ENCODE results near the gene ARHGEF35.
"Not testable (repeated sequence)": the region's sequence is repeated elsewhere in the genome, so short reads cannot be mapped to it uniquely, and the experiment has no call there.

Gene ARHGEF35

DNA sequence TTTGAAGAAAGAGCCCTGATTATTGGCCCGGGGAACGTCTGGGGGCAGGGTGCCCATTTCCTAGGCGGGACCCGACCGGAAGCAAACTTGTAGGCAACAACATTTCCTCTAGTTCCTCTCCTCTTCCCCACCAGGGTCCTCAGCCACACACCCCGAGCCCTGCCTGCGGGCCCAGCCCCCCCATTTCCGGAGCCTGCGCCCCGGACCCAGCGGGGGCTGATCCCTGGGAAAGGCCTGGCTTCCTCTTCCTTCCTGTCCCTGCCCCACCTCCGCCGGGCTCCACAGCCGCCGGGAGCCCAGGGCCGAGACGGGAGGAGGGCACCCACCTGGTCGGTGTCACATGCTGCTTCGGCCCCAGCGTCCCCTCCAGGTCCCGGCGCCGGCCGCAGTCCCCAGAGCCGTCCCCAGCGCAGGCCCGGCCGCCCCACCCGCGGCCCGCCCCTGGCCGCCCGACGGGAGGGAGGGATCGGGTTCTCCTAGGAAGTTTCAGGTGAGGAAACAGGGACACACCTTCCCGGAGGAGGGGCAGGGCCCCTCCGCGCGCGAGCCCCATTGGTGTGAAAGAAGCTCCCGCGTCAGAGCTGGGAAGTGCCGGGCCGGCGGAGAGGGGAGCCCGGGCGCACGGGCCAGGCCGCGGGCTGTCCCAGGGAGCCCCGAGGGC, at the start of gene ARHGEF35:
TSS of gene ARHGEF35 (minus strand) at position 622 of the 661 bp plus-strand sequence. CDS start 7,450 bp downstream, outside the sequence.
- not testable (repeated sequence) for DNase-seq (ENCODE audit: low spot score)

DNA sequence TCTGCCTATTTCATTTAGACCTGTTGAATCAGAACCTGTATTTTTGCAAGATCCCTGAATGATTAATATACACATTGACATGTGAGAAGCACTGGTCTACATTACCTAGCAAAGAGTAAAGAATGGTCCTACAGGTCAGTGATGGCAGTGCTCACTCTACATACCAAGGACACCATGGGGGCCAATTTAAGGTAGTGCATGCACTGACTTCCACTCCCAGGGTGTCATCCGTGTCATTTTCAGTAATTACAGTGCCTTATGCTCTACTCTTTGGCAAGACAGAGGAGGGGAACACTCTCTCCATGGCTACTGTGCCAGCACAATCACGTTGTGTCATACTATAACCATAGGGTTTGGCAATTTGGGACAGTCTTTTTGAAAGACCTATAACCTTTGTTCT, 49.7 kb upstream of the ARHGEF35 start:
- DNase-seq (ENCODE audit: low spot score), result not testable (repeated sequence)

DNA sequence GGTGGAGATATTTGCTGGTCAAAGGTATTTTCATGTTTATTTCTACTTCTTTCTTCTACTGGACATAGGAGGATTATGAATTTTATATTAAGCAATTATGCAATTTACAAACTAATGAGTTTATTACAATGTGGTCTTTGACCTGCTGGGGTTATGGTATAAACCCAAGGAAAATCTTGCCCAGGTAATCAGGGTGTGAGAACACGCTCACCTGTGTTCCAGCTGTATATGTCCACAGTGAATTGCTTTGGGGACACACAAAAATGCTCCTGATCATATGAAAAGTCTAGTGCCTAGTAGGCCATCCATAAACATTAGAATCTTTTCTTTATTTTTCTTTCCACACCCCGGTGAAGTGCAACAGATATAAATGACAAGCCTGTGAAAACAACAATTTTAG, 43.7 kb upstream of the ARHGEF35 start, which contains the start of gene OR2A42:
TSS of gene OR2A42 (minus strand) at position 241 of the 400 bp plus-strand sequence. CDS start 6,762 bp downstream, outside the sequence.
- DNase-seq (ENCODE audit: low spot score), result not testable (repeated sequence)

DNA sequence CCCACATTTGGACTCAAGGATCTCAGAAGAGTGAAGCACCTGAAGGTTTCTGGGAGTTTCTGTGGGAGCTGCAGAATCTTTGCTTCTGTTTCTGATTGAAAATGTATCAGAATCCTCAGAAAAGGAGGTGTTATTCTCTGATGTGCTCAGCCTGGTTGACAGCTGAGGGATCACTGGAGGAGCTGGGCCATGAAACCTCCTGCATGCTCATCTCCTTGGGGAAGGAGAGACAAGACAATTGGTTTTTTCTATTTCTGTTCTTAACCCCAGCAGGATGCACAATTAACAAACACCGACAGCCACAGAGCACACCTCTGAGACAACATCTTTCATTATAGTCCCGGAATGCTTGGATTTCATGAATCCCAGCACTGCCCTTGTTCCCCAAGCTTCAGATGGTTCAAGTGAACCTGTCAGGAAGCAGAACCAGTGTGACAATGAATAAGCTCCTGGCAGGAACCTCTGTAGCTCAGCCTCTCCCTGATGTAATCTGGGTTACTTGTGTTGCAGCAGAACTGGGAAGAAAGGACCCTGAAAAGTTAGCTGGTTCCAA, 43.0 kb upstream of the ARHGEF35 start:
- not testable (repeated sequence) for DNase-seq (ENCODE audit: low spot score)

DNA sequence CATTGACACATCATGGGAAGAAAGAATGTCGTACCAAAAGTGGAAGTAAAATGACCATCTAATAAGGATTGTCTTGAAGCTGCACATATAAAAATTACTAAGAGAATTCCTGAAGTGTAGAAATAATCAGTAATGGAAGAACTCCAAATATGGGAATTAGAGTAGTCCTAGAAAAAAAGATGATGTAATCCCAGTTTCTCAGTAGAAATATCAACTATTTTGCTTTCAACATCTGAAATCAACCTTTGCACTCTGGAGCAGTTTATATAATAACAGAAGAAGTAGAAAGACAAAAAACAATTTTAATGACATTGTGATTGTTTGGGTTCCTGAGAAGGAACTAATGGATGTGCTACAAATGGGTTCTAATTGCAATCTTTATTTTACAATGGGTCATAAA, 37.4 kb upstream of the ARHGEF35 start:
- DNase-seq (ENCODE audit: low spot score), result not testable (repeated sequence)

DNA sequence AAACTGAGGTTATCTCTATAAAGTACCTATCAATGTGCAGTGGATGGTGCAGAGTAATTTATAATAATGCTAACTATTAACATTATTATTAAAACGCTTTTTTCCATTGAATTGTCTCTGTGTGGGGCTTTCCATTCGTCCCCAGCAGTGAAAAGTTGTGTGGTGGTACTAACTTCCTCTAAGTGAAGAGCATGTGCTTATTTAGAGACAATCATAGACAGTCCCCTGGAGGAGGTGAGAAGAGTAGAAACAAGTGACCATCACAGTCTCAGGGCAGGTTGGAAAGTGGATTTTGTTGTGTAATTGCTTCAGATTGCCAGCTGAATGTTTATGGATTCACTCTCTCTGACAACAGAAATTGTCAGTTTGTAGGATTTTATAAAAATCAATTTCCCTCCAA, 35.4 kb upstream of the ARHGEF35 start:
- not testable (repeated sequence) for DNase-seq (ENCODE audit: low spot score)

DNA sequence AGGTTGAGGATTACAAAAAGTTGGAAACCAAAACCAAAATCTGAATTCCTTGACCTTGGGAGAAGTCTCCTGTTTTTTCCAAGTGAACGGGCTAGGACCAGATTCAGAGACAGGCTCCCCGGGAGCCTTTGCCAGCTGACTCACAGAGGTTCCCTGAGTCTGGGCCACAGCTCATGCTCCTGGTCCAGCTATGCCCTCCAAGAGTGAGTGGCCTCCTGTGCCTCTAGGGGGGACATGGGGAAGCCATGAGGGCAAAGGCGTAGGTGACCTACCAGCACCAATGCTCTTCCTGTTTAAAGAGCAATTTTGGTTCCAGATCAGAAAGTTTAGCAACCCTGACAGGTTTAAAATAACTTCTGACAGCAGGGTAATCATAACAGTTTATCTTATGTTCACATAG, 33.2 kb upstream of the ARHGEF35 start:
- not testable (repeated sequence) for DNase-seq (ENCODE audit: low spot score)

DNA sequence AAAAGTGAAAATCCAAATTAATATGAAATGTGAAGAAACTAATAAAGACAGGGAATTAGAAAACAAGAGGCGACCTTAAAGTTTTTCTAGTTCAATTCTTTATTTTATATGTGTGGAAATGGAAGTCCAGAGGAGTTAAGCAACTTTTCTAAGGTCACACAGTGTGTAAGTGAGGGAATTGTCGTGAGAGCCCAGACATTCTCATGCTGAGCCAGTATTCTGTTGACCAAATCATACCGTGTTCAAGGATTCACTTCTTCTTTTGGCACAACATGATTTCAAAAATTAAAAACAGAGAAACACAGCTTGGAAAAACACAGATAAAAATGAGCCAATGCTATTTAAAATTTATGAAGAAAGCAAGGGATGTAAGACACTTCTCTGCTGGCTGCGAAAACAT, 31.2 kb upstream of the ARHGEF35 start:
- not testable (repeated sequence) for DNase-seq (ENCODE audit: low spot score)

DNA sequence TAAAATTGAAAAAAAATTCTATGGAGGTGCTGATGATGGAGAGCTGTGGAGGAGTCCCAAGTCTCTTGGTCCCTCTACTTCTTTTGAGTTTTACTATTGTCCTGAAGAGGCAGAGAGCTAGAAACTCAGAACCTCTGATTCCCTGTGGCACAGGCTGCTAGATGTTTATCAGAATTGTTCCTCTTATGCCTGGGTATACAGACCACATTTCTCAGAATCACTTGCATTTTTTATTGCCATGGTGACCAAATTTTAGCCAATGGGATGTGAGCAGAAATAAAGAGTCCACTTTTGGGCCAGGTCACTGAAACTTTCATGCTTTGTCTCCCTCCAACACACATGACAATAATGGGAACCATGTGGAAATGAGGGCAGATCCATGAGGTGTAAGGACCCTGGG, 28.0 kb upstream of the ARHGEF35 start:
- not testable (repeated sequence) for DNase-seq (ENCODE audit: low spot score)

DNA sequence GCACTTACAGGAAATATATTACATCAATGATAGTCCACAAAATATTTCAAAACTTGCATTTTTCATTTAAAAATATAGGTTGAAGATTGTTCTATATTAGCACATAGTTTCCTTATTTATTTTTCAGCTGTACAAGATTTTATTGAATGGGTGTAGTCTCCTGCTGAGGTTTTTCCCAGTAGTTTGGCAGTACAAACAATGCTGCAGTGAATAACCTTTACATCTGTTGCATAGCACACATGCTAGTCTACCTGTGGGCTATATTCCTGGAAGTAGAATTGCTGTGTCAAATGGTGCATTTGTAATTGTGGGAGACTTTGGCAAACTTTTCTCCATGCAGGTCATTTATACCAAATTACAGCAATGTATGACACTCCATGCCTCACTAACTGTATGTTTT, 24.9 kb upstream of the ARHGEF35 start:
- DNase-seq (ENCODE audit: low spot score), result not testable (repeated sequence)

DNA sequence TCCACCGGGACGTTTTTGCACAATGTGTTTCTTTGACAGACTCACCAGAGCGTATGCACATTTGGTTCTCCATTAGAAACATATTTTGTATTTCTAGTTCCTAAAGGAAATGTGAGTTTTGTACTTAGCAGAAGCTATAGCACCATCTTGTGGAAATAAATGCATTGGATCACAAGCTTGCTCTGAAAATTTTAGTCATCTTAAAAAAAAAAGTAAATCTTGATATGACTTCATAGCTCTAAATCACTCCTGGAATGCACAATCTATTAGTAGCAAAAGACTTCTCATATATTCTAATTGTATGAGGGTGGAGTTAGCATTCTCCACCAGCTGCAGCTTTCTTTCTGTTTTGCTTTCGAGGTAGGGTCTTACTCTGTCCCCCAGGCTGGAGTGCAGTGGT, 23.5 kb upstream of the ARHGEF35 start:
- not testable (repeated sequence) for DNase-seq (ENCODE audit: low spot score)

DNA sequence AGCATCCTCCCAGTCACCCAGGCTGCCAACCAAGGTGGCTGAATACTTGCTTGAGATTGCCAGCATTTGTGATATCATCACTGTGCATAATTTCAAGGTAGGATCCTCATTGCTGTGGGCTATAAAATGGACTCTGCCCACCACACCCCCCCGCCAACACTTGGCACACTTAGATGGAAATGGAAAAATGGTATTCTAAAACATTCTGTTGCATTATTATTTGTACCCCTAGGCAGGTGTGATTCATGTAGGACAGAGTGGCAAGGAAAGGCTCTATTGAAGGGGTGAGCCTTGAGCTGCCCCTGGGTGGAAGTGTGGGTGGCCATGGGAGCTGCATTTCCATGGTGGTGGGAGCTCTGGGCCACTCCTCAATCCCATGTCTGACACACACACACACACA, 22.9 kb upstream of the ARHGEF35 start:
- not testable (repeated sequence) for DNase-seq (ENCODE audit: low spot score)

DNA sequence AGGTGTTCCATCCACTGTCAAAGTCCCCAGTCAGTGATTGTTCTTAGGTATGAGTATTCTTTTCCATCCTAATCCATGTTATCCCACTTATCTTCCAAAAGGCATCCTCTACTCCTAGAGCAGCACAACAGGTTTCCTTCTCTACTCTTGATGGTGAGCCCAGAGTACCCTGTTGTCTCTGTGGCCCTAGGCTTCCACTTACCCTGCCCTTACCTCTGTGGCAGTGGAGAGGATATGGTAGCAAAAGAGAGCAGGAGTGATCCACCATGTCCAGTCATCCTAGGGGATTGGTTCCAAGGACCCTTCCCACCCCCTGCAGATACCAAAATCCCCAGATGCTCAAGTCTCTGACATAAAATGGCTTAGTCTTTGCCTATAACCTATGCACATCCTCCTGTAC, 21.6 kb upstream of the ARHGEF35 start:
- not testable (repeated sequence) for DNase-seq (ENCODE audit: low spot score)

DNA sequence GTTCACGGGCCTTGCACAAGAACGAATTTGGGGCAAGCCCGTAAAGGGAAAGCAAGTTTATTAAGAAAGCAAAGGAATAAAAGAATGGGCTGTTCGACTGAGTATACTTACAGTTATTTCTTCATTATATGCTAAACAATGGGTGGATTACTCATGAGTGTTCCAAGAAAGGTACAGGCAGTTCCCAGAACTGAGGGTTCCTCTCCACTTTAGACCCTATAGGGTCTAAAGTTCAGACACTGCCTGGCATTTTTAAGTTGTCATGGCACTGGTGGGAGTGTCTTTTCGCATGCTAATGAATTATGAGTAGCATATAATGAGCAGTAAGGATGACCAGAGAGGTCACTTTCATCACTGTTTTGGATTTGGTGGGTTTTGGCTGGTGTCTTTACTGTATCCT, 9.7 kb upstream of the ARHGEF35 start:
- not testable (repeated sequence) for DNase-seq (ENCODE audit: low spot score)

DNA sequence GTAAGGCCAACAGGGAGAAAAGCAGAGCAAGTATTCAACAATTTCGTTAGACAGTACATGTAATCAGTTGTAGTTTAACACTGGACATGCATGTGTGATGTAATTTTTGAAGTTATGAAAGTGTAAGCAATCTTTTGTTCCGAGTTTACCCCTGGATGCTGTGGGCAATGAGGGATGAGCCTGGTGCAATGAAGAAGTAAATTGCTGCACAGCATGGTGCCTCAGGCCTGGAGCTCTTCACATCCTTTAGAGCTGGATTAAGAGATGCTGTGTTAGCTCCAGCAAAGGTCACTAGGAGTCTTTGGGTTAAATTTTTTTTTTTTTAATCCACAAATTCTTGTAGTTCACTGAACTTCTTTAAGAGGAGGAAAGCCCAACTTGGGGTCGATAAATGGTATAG, 7.5 kb upstream of the ARHGEF35 start:
- DNase-seq (ENCODE audit: low spot score), result not testable (repeated sequence)

DNA sequence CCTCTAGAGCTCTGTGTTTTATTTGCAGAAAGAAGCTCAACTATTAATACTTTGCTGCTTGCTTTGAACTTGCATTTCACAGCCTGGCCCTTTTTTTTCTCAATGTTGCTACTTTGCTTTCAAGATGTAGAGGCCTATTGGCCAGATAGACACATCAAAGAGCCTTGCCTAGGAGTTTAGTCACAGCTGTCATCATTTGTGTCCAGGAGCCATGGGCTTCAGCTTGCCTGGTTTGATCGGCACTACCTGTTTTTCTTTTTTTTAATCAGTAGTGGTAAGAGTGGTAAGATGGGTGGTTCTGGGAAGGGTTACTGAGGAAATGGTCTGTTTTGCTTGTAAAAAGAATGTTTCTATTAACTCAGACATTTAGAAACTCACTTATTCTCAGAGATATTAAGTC, 6.3 kb upstream of the ARHGEF35 start:
- not testable (repeated sequence) for DNase-seq (ENCODE audit: low spot score)

DNA sequence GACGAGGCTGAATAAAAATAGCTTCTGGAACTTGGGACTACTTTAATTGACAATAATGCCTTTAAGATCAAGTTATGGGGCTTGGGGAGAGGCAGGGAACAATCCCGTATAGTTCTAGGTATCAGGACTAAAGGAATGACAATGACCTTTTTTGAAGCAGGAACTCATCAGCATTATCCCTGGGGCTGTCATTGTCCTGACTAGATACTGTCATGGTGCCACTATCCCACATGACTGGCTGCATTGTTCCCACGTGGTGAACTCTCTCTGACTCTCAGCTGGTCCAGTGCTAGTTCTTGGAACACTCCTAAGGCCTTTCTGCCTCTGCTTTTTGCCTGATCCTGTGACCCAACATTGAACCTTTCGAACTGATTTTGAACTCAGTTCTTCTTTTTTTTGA, 3.3 kb upstream of the ARHGEF35 start:
- DNase-seq (ENCODE audit: low spot score), result not testable (repeated sequence)

DNA sequence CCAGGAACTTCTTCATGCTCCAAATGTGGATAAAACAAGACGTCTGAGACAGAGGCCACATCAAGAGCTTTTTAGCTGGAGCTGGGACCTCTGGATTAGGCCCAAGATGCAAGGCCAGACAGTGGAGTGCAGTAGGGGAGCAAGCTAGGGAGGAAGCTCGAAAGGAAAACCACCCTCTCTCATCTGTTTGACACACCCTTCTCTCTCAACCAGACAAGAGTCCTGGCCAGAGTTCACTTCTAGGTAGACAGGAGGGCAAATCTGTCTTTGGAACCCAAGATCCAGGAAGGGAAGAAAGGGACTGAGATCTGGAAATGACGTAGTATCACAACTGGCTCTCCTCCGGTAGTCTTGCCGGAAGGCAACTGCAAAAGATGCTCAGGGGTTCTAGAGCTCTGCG, 1.2 kb downstream of the ARHGEF35 start:
- DNase-seq (ENCODE audit: low spot score), result not testable (repeated sequence)

DNA sequence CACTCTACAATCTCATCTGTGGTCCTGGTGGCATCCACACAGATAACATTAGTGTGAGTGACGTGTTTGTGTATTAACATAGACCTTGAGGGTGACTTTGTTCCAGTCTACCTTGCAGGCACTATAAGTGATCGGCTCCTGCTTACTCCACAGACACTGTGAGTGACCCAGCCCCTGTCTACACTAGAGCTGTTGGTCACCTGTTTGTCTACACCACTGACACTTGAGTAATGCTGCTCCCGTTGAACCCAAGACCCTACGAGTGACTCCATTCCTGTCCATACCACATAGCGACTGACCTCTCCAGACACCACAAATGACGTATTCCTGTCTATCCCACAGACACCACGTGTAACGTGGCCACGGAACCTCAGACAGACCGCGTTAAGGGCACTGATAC, 1.9 kb downstream of the ARHGEF35 start:
- DNase-seq (ENCODE audit: low spot score), result not testable (repeated sequence)

DNA sequence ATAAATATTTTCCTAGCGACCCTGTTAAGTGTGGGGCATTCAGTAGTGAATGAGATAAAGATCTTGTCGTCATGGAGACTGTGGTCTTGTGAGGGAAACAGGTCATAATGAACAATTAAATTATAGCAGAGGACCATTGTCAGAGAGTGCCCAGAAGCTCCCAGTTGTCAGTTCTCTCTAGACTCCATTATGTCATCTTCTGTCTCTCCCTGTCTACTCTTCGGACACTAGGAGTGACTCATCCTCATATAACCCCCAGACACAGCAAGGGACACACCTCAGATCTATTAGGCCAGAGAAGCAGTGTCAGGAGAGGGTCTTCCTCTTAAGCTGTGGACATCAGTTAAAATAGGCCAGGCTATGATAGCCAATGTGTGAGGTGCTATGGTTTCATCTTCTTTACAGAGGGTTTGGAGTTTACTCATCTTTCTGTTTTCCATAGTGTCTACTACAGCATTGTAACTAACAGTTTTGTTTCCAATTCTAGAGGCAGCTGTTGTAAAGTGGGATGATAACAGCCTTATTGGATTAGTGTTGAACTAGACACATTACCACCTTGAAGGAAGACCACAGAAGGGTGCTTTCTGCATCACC, 7.0 kb downstream of the ARHGEF35 start:
- DNase-seq (ENCODE audit: low spot score), result not testable (repeated sequence)

DNA sequence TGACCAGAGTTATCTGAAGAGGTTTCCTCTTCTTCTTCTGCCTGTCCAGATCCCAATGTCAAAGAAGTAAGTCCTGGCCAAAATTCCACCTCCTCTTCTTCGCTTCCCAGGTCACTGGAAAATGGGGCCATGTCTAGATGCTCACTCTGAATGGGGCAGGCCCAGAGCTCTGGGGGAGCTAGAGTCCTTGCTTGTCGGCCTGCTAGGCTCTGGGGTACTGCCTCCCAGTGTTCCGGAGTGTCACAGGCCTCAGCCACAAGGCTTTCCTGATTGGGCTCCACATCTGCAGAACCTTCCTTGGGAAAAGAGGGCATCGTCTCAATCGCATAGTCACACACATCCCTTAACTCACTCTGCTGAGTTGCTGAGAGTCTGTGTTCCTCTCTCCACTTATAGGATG, 7.8 kb downstream of the ARHGEF35 start:
- DNase-seq (ENCODE audit: low spot score), result not testable (repeated sequence)

DNA sequence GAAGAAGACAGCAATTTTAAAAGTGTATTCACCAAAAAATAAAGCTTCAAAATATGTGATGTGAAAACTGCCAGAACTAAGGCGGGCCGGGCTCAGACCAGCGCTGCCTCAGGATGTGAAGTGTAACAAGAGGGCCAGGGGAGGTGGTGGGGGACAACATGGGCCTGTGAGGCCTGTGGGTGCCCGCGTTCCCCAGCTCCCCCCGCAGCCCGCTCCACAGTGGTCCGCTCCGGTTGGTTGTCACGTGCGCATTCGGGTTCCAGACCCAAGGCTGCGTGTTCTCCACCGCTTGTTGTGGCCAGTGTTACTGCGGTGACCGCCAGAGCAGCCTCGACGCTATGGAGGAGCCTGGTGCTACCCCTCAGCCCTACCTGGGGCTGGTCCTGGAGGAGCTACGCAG, 12.5 kb downstream of the ARHGEF35 start, which contains the start of gene CTAGE4:
TSS of gene CTAGE4 (plus strand) at position 301 of the 400 bp plus-strand sequence. CDS start at position 339, 38 bp downstream.
- not testable (repeated sequence) for DNase-seq (ENCODE audit: low spot score)

DNA sequence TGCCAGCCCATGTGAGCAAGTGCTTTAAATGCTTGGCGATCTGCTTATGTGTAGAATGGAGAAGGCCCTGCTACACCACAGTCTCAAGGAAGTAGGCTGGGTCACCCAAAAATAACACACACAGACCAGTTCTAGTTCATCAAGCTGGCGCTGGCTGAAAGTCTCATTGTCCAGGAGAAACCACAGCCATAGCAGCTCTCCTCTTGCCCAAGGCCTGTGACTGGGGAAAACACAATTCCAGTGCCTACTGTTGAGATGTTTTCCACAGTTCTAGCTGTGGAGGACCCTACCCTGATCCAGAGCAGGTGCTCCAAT, 16.5 kb downstream of the ARHGEF35 start:
- not testable (repeated sequence) for DNase-seq (ENCODE audit: low spot score)
